GM12872 (cell line): ENCODE results near the gene MGAT3.

Experiments
- CTCF ChIP-seq: IDR thresholded peaks from 3 replicates; pipeline ENCODE4 v1.5.1; 2011; ENCODE audit warnings: low read depth, mild to moderate bottlenecking, low read length, moderate library complexity; ENCODE audit not compliant: insufficient read depth

MGAT3 gene

GRCh38 chr22:39476664-39477063 is 19.9 kb downstream of the MGAT3 start:
- TF ChIP-seq CTCF: no peak

- no peak for TF ChIP-seq CTCF
Observed at GRCh38 chr22:39477542-39477941, 20.7 kb downstream of the MGAT3 start.

DNA sequence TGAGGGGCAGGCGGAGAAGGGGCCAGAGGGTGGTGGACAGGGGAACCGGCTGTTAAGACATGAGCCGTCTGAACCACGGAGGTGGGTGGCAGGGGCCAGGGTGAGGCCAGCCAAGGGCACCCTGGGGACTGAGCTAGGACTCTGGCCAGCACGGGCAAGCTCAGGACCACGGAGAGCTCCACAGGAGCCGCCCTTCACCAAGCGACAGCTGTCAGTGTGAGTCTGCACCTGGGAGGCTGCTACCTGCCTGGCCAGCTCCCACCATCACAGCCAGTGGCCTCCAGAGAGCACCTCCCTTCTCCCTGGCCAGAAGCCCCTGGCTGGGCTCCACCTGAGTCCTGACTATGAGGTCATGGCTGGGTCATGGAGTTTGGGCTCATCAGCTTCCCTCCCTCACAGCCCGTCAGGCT is 21.6 kb downstream of the MGAT3 start:
- no peak for TF ChIP-seq CTCF

GRCh38 chr22:39479254-39479653 is 22.4 kb downstream of the MGAT3 start:
- no peak for TF ChIP-seq CTCF

DNA sequence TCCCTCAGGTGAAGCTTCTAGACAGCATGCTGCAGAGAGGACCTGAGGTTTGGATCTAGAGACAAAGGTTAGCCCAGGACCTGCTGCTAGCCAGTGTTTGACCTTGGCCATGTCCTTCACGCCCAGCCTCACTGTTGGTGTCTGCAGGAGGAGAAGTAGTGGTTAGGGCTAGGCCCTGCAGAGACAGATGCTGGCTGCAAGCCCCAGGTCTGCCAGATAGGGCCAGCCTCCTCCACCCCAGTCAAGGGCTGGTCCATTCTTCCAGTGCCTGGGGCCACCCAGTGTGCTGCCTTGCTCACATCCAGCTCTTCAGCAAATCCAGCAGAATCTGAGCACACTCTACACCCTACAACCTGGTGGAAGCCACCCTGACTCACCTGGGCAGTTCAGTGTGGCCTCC is 23.7 kb downstream of the MGAT3 start:
- TF ChIP-seq CTCF: no peak

DNA sequence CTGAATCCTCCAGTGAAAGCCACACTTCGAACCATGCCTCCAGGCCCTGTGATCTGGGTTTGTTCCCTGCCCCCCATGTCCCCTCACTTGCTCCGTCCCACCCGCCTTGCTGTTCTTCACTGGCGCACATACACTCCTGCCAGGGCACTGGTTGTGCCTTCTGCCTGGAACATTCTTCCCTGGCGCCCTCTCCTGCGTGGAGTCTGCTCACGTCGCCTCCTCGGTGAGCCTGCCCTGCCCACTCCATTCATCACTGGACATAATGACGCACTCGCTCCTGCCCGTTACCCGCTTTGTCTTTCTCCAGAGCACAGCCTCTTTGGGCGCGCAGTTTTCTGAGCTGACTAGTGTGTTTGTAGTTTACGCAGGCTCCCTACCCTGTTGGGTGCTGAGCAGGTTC is 24.2 kb downstream of the MGAT3 start:
- TF ChIP-seq CTCF: no peak

DNA sequence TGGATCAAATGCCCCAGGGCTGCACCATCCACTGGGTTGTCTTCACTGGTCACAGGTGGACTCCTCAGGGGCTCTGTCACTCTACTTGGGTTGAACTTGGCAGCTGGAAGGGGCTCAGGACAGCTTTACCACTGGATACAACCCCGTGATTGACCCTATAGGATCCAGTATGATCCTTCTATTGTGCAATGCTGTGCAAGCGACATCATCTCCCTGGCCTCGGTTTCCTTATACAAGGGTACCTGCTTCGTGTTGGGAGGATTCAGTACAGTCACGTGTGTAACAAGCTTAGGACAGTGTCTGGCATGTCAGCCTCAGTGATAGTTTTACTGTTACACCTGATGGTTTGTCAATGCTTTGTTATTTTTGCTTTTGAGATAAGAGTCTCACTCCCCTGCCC is 24.8 kb downstream of the MGAT3 start:
- no peak for TF ChIP-seq CTCF

DNA sequence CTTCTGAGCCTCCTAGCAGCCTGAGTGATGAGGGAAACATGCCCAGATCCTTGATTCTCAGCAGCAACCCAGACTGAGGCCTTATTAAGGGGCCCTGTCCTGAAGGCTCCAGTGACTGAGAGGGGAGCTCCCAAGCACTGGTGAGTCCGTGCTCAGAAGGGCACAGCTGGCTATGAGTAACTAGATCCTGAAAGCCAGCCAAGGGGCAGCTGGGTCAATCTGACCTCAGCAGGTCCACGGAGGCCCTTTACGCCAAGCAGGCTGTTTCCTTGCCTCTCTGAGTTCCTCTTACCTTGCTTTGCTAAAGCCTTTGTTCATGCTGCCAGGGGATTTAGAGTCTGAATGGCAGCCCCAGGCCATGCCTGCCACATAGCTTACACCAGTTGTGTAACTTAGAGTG is 26.0 kb downstream of the MGAT3 start:
- TF ChIP-seq CTCF: no peak
